Small intestine (tissue), 7 donors: Measurements from ENCODE around the gene GALNT18. TPM values are rescaled to one million over a fixed set of nuclear protein-coding genes. Genes with fewer than 3 reads are reported as not detected.

Source experiments
- DNase-seq, 2 donors: peaks; one replicate each; pipeline versions ENCODE4 v3.0.0 to v3.0.0-alpha.2; 2013
- FAIRE-seq: peaks from 2 replicates; lab custom pipeline; 2012; peaks lifted over from hg19 to GRCh38; lab: Jason Lieb, UNC
- H3K27ac ChIP-seq, 3 donors: one replicate each; pipeline ENCODE4 v1.5.1; 2013; ENCODE audit warnings: low read length in 2 of 3, mild to moderate bottlenecking in 2 of 3, control low read depth in 1 of 3, inconsistent platforms in 1 of 3, low read depth in 1 of 3, moderate library complexity in 1 of 3
- H3K27me3 ChIP-seq, 3 donors: one replicate each; pipeline ENCODE4 v1.6.1; 2013; ENCODE audit warnings: low read length in 3 of 3, inconsistent platforms in 1 of 3; ENCODE audit not compliant: control insufficient read depth in 3 of 3, insufficient read depth in 3 of 3
- H3K36me3 ChIP-seq, 3 donors: one replicate each; pipeline ENCODE4 v1.6.1; 2013; ENCODE audit warnings: low read length in 3 of 3, inconsistent platforms in 1 of 3, low read depth in 1 of 3, mild to moderate bottlenecking in 1 of 3, moderate library complexity in 1 of 3; ENCODE audit not compliant: control insufficient read depth in 3 of 3, insufficient read depth in 2 of 3
- H3K4me1 ChIP-seq, 3 donors: one replicate each; pipeline ENCODE4 v1.6.1; 2013; ENCODE audit warnings: low read length in 2 of 3, inconsistent platforms in 1 of 3, low read depth in 1 of 3, mild to moderate bottlenecking in 1 of 3, moderate library complexity in 1 of 3; ENCODE audit not compliant: control insufficient read depth in 3 of 3, insufficient read depth in 2 of 3
- H3K4me3 ChIP-seq, 3 donors: one replicate each; pipeline ENCODE4 v1.5.1; 2013; ENCODE audit warnings: low read length in 3 of 3, control low read depth in 1 of 3, inconsistent platforms in 1 of 3, low read depth in 1 of 3, mild to moderate bottlenecking in 1 of 3, moderate library complexity in 1 of 3
- H3K9me3 ChIP-seq, 2 donors: one replicate each; pipeline ENCODE4 v1.6.1; 2013; ENCODE audit warnings: low read depth in 1 of 2, low read length in 1 of 2; ENCODE audit not compliant: control insufficient read depth in 2 of 2, insufficient read depth in 1 of 2
- whole genome bisulfite sequencing, 3 donors: extraction: QIAGEN DNeasy Blood & Tissue Kit; methylation state at CpG; one replicate each; pipeline ENCODE4 v1.1.7; 2013; 5-methylcytosine and 5-hydroxymethylcytosine counted together
- polyA plus RNA-seq, 4 donors: library from polyadenylated mRNA; stranded (reverse) in 3 of 4; unstranded in 1 of 4; fragments of 200-250 nt in 3 of 4; fragments of 120-200 nt in 1 of 4; gene quantifications; one replicate each; pipeline versions ENCODE4 v1.2.1 to v1.2.3, GENCODE V29; 2013
- donor health status: healthy with polysubstance abuse.
- donor health status: control.
- donor health status: control.
- donor health status: Bipolar disorder and iron deficiency.
- donor health status: healthy.

The GALNT18 gene
- polyA plus RNA-seq, 4 donors: 0.45 to 18.9 (median 1.5) TPM

GRCh38 chr11:11351042-11351586 lies 270.7 kb downstream of the GALNT18 start:
- H3K4me3 ChIP-seq: no peak overlapping the region
- H3K9me3 ChIP-seq: no peaks in the 10 kb centered on the region
- peaks cover 0 to 5% (median 0%) of the 10 kb centered on the region in 3 donors for H3K4me1 ChIP-seq
- 91 to 94% (median 94%) methylated on average over 4 of the region's 4 CpGs for WGBS, 3 donors
- no peak overlapping the region for H3K27ac ChIP-seq
- H3K27me3 ChIP-seq: peaks cover 0 to 5% (median 0%) of the 10 kb centered on the region in 3 donors
- H3K36me3 ChIP-seq: no peaks in the 10 kb centered on the region
- DNase-seq: no peak
- no peak for FAIRE-seq

GRCh38 chr11:11349870-11350337 lies 271.9 kb downstream of the GALNT18 start:
- Histone ChIP-seq H3K4me3 (no peak overlapping the region), H3K4me1 (peaks cover 0 to 5% (median 0%) of the 10 kb centered on the region in 3 donors), H3K27ac (no peak overlapping the region), H3K27me3 (no peaks in the 10 kb centered on the region), H3K36me3 (no peaks in the 10 kb centered on the region), H3K9me3 (no peaks in the 10 kb centered on the region)
- DNase-seq (peak; percentile 5 to 27), FAIRE-seq (no peak)
- 55 to 79% (median 58%) methylated on average over 1 of the region's 1 CpG for WGBS, 3 donors

GRCh38 chr11:11349106-11349825 lies 272.5 kb downstream of the GALNT18 start:
- no peaks in the 10 kb centered on the region for H3K9me3 ChIP-seq
- no peaks in the 10 kb centered on the region for H3K27me3 ChIP-seq
- H3K4me3 ChIP-seq: no peak overlapping the region
- DNase-seq (no peak), FAIRE-seq (no peak)
- no peak overlapping the region for H3K27ac ChIP-seq
- no peaks in the 10 kb centered on the region for H3K36me3 ChIP-seq
- peaks cover 0 to 5% (median 0%) of the 10 kb centered on the region in 3 donors for H3K4me1 ChIP-seq
- 64 to 75% (median 70%) methylated on average over 12 of the region's 12 CpGs for WGBS, 3 donors

- WGBS, 3 donors: 68 to 84% (median 81%) methylated on average over 2 to 5 of the region's 5 CpGs
Measured at GRCh38 chr11:11348303-11348702, 273.5 kb downstream of the GALNT18 start.

GRCh38 chr11:11347592-11347991 lies 274.2 kb downstream of the GALNT18 start:
- H3K36me3 ChIP-seq: no peaks in the 10 kb centered on the region
- no peaks in the 10 kb centered on the region for H3K27me3 ChIP-seq
- FAIRE-seq (no peak), DNase-seq (no peak)
- no peak overlapping the region for H3K4me3 ChIP-seq
- WGBS, 3 donors: 55 to 69% (median 63%) methylated on average over 7 of the region's 7 CpGs
- no peak overlapping the region for H3K27ac ChIP-seq
- H3K4me1 ChIP-seq: peaks cover 0 to 5% (median 0%) of the 10 kb centered on the region in 3 donors
- H3K9me3 ChIP-seq: no peaks in the 10 kb centered on the region

More at GRCh38 chr11:11348303-11348702, 273.5 kb downstream of the GALNT18 start:
- DNase-seq (no peak), FAIRE-seq (no peak)
- Histone ChIP-seq H3K4me3 (no peak overlapping the region), H3K9me3 (no peaks in the 10 kb centered on the region), H3K27ac (no peak overlapping the region), H3K27me3 (no peaks in the 10 kb centered on the region), H3K4me1 (peaks cover 0 to 5% (median 0%) of the 10 kb centered on the region in 3 donors), H3K36me3 (no peaks in the 10 kb centered on the region)

DNA sequence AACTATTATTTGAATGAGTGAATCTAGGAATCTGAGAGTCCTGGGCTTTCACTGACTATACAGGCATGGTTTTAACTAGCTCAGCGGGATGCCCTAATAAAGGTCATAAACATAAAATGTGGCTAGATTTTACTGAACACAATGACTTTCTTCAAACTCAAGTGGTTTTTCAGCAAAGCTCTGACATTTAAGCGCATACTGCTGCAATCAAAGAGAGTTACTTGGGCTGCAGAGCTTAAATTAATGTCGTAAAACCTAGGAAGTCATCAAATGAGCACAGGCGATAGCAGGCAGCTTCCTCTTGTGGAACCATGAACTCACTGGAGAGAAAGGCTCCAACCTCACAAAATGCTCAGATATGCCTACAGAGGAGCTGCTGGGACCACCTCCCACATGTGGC lies 275.5 kb downstream of the GALNT18 start:
- Histone ChIP-seq H3K27ac (no peak overlapping the region), H3K27me3 (no peaks in the 10 kb centered on the region), H3K4me3 (no peak overlapping the region), H3K4me1 (peaks cover 0 to 5% (median 0%) of the 10 kb centered on the region in 3 donors), H3K9me3 (no peaks in the 10 kb centered on the region), H3K36me3 (no peaks in the 10 kb centered on the region)
- WGBS, 3 donors: 60 to 82% (median 61%) methylated on average over 4 of the region's 4 CpGs
- DNase-seq (no peak), FAIRE-seq (no peak)

DNA sequence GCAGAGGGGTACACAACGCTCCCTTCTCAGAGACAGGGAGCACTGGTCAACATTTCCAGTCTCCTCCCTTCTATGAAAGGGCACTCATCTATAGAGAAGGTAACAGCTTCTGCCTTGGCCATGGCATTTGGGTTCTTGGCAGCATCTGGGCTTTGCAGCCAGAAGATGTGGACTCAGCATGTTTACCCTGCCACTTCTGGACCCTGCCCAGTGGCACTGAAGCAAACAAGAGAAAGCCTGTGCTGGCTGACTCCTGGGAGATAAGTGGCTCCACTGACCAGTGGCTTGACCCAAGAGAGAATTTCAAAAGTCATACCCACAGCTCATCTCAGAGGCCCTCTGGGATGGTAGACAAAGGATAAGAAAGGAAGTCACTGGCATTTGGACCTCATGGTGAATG lies 276.7 kb downstream of the GALNT18 start:
- Histone ChIP-seq H3K36me3 (no peaks in the 10 kb centered on the region), H3K4me1 (no peaks in the 10 kb centered on the region), H3K27me3 (no peaks in the 10 kb centered on the region), H3K9me3 (no peaks in the 10 kb centered on the region), H3K27ac (no peak overlapping the region), H3K4me3 (no peak overlapping the region)
- 81 to 91% (median 90%) methylated on average over 1 of the region's 1 CpG for WGBS, 3 donors
- FAIRE-seq: no peak
- no peak for DNase-seq

- 70 to 78% (median 71%) methylated on average over 3 of the region's 3 CpGs for WGBS, 3 donors
- Histone ChIP-seq H3K9me3 (no peaks in the 10 kb centered on the region), H3K4me3 (no peak overlapping the region), H3K36me3 (no peaks in the 10 kb centered on the region), H3K27ac (no peak overlapping the region), H3K4me1 (no peaks in the 10 kb centered on the region), H3K27me3 (no peaks in the 10 kb centered on the region)
- no peak for FAIRE-seq
- no peak for DNase-seq
Measured at GRCh38 chr11:11344045-11344444, 277.8 kb downstream of the GALNT18 start.
